NCI-H226 (cell line): ENCODE results near the gene COMT.

Experiments
- DNase-seq: peaks from one replicate; pipeline ENCODE4 v3.0.0-alpha.2; 2015

COMT gene

GRCh38 chr22:20015971-20016733 is 74.6 kb downstream of the COMT start:
- DNase-seq, result no peak

- DNase-seq, result peak; percentile 56
Observed at GRCh38 chr22:20016734-20017621, 75.4 kb downstream of the COMT start, which contains the start of gene ARVCF. TSS of gene ARVCF (minus strand) at chr22:20016823. CDS start at chr22:19990794, 26,029 bp downstream.

- no peak for DNase-seq
Observed at GRCh38 chr22:20017622-20017958, 76.0 kb downstream of the COMT start.

GRCh38 chr22:20018001-20018400 is 76.4 kb downstream of the COMT start:
- no peak for DNase-seq
